Loucy (cell line): ENCODE measurements around the gene TMEM54.

ENCODE experiments used
- EZH2phosphoT487 ChIP-seq: fragments of 200-600 bp; IDR thresholded peaks from 2 replicates; pipeline ENCODE4 v1.6.1; 2018; ENCODE audit warnings: antibody characterized with exemption, mild to moderate bottlenecking, moderate library complexity, borderline replicate concordance
- TF ChIP-seq, protein P1 (sequence below): fragments of 200-600 bp; sonication (generic); conservative IDR thresholded peaks from 2 replicates; pipeline ENCODE4 v1.5.1; 2014; ENCODE audit warnings: mild to moderate bottlenecking, antibody characterized with exemption, low read length

DNA sequence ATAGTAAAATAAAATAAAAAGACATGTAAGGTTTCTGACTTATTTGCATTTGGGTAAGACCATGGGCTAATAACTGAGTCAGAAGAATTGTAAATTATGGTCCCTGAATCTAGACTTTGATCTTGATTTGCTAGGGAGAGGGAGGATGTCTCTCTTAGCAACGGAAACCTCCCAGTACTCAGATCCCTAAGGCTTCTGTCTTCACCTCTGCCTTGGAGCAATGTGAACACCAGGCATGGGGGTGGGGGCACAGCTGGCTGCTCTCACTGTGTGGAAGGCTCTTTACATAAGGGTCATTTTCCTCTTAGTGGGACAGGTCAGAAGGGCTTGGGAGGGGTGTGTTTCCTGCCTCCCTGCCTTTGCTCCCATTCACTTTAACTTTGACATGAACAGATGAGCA is 17.0 kb upstream of the TMEM54 start:
- TF ChIP-seq, protein P1, sequence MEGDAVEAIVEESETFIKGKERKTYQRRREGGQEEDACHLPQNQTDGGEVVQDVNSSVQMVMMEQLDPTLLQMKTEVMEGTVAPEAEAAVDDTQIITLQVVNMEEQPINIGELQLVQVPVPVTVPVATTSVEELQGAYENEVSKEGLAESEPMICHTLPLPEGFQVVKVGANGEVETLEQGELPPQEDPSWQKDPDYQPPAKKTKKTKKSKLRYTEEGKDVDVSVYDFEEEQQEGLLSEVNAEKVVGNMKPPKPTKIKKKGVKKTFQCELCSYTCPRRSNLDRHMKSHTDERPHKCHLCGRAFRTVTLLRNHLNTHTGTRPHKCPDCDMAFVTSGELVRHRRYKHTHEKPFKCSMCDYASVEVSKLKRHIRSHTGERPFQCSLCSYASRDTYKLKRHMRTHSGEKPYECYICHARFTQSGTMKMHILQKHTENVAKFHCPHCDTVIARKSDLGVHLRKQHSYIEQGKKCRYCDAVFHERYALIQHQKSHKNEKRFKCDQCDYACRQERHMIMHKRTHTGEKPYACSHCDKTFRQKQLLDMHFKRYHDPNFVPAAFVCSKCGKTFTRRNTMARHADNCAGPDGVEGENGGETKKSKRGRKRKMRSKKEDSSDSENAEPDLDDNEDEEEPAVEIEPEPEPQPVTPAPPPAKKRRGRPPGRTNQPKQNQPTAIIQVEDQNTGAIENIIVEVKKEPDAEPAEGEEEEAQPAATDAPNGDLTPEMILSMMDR = no peak
- no peak for TF ChIP-seq EZH2phosphoT487
